K562 (cell line): ENCODE results near the gene APC. TPM values are rescaled to one million over a fixed set of nuclear protein-coding genes. Genes with fewer than 3 reads are reported as not detected.

ENCODE experiments used
- BCL6 ChIP-seq: fragments of 250-450 bp; sonication (Bioruptor Pico); IDR thresholded peaks from 2 replicates; pipeline ENCODE4 v1.4.0; 2020
- BRF2 ChIP-seq: IDR thresholded peaks from 3 replicates; pipeline ENCODE4 v1.6.1; 2011; ENCODE audit warnings: borderline replicate concordance, mild to moderate bottlenecking; ENCODE audit not compliant: insufficient read length, insufficient read depth
- C11orf30 ChIP-seq: fragments of 450-650 bp; IDR thresholded peaks from 2 replicates; pipeline ENCODE4 v1.6.1; 2016; ENCODE audit warnings: low read depth, mild to moderate bottlenecking
- CBFA2T3 ChIP-seq: fragments of 450-650 bp; IDR thresholded peaks from 2 replicates; pipeline ENCODE4 v1.6.1; 2017
- EP300 ChIP-seq: IDR thresholded peaks from 2 replicates; pipeline ENCODE4 v1.6.1; 2012; ENCODE audit warnings: low read length, improper control_type of control experiment
- HIVEP1 ChIP-seq: fragments of 250-450 bp; sonication (Bioruptor Pico); IDR thresholded peaks from 2 replicates; pipeline ENCODE4 v1.4.0; 2020; ENCODE audit warnings: mild to moderate bottlenecking
- HNRNPL ChIP-seq: fragments of 200-400 bp; formaldehyde crosslinking; IDR thresholded peaks from 2 replicates; pipeline ENCODE4 v1.6.1; 2017; ENCODE audit warnings: low read depth, mild to moderate bottlenecking, low read length
- KLF16 ChIP-seq: IDR thresholded peaks from 2 replicates; pipeline ENCODE4 v1.6.1; 2016; ENCODE audit warnings: antibody characterized with exemption
- LARP7 ChIP-seq: fragments of 450-650 bp; IDR thresholded peaks from 2 replicates; pipeline ENCODE4 v1.6.1; 2016
- MCM7 ChIP-seq, 2 experiments: fragments of 450-650 bp; IDR thresholded peaks; 2 replicates each; pipeline ENCODE4 v1.6.1; 2016 to 2018
- NR4A1 ChIP-seq, 2 experiments: fragments of 250-450 bp in 1 of 2; fragments of 450-650 bp in 1 of 2; sonication (Bioruptor Pico) in 1 of 2; IDR thresholded peaks; 2 replicates each; pipeline versions ENCODE4 v1.4.0 to v1.6.1; 2016 to 2020; ENCODE audit warnings: mild to moderate bottlenecking in 2 of 2, missing compliant biosample characterization in 1 of 2, missing genetic modification characterization in 1 of 2, moderate library complexity in 1 of 2
- PREB ChIP-seq: sonication (generic); formaldehyde crosslinking; IDR thresholded peaks from 2 replicates; pipeline ENCODE4 v1.8.1; 2023; ENCODE audit warnings: mild to moderate bottlenecking, missing genetic modification reagents
- SMAD1 ChIP-seq: fragments of 150-350 bp; IDR thresholded peaks from 2 replicates; pipeline ENCODE4 v1.6.1; 2014; ENCODE audit warnings: low read length, low read depth; ENCODE audit not compliant: partially characterized antibody
- TFE3 ChIP-seq: fragments of 450-650 bp; formaldehyde crosslinking; IDR thresholded peaks from 2 replicates; pipeline ENCODE4 v1.4.0; 2020; ENCODE audit warnings: mild to moderate bottlenecking, mixed read lengths
- ZFP91 ChIP-seq: sonication (generic); formaldehyde crosslinking; IDR thresholded peaks from 2 replicates; pipeline ENCODE4 v1.8.0; 2022; ENCODE audit warnings: mild to moderate bottlenecking, missing genetic modification reagents
- ZNF740 ChIP-seq, 3 experiments: fragments of 200-800 bp in 1 of 3; sonication (Bioruptor generic) in 1 of 3; sonication (generic) in 1 of 3; formaldehyde crosslinking in 1 of 3; IDR thresholded peaks; 2 replicates each; pipeline versions ENCODE4 v1.6.1 to v1.8.0; 2016 to 2022; ENCODE audit warnings: mild to moderate bottlenecking in 2 of 3, missing compliant biosample characterization in 2 of 3, missing genetic modification characterization in 2 of 3, missing genetic modification reagents in 1 of 3
- polyA plus RNA-seq, 8 experiments: library from polyadenylated mRNA; depleted of rRNA in 4 of 8; stranded (reverse) in 5 of 8; unstranded in 3 of 8; fragments of >200 nt; fragmentation: Nextera tagmentation in 2 of 8; fragmentation: Illumina TruSeq in 1 of 8; extraction: Ambion mirVana in 2 of 8; extraction: Trizol in 1 of 8; gene quantifications; 2 replicates each; pipeline versions ENCODE4 v1.2.1 to v1.2.3, GENCODE V29; 2011 to 2014; ENCODE audit warnings: inconsistent platforms in 1 of 8, missing spikeins in 1 of 8
- total RNA-seq, 7 experiments: library from RNA; depleted of rRNA in 6 of 7; stranded (reverse); fragments of >200 nt in 6 of 7; fragmentation: Illumina TruSeq in 2 of 7; extraction: Trizol in 2 of 7; gene quantifications; 2 replicates each; pipeline versions ENCODE4 v1.2.1 to v1.2.3, GENCODE V29; 2011 to 2021; ENCODE audit warnings: low replicate concordance in 1 of 7
- TF ChIP-seq, protein P1 (sequence below), 2 experiments: fragments of 450-650 bp in 1 of 2; sonication (generic) in 1 of 2; formaldehyde crosslinking; conservative IDR thresholded peaks; 2 replicates each; pipeline versions ENCODE4 v1.4.0 to v1.8.1; 2020 to 2022; ENCODE audit warnings: mild to moderate bottlenecking in 1 of 2, missing genetic modification reagents in 1 of 2

APC gene
- total and polyA plus RNA-seq, 9 of the 15 experiments (the other 6 are each of a cell fraction or from before 2014, with no cell fraction given): 5.7 to 29.5 (median 15.4) TPM

- TF ChIP-seq BRF2 (no peak), KLF16 (no peak), CBFA2T3 (no peak), HIVEP1 (CRISPR knock-in tag) (no peak), BCL6 (no peak), HNRNPL (0 out of 2 replicates have a peak, but pooled peaks have one; percentile 45), NR4A1 (CRISPR knock-in tag; IDR thresholded peaks at IDR 0.05) (peak; percentile 44; the same call in 1 of the 2 replicates), NR4A1 (tag; IDR thresholded peaks at IDR 0.05) (no peak), MCM7 (IDR thresholded peaks at IDR 0.05) (no peak), ZFP91 (CRISPR knock-in tag) (0 out of 2 replicates have a peak, but pooled peaks have one; percentile 54), EP300 (no peak), PREB (CRISPR knock-in tag) (no peak), SMAD1 (no peak), TFE3 (CRISPR knock-in tag) (no peak), C11orf30 (no peak), ZNF740 (CRISPR knock-in tag; IDR thresholded peaks at IDR 0.05) (peak; percentile 67), ZNF740 (tag; IDR thresholded peaks at IDR 0.05) (no peak), LARP7 (peak; percentile 12; the same call in 1 of the 2 replicates)
- TF ChIP-seq, protein P1, sequence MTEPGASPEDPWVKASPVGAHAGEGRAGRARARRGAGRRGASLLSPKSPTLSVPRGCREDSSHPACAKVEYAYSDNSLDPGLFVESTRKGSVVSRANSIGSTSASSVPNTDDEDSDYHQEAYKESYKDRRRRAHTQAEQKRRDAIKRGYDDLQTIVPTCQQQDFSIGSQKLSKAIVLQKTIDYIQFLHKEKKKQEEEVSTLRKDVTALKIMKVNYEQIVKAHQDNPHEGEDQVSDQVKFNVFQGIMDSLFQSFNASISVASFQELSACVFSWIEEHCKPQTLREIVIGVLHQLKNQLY (CRISPR knock-in tag; conservative IDR thresholded peaks at IDR 0.05): no peak
These were observed 30.2 kb upstream of the APC start (continued) for GRCh38 chr5:112707187-112708102.
